HepG2 (cell line): Measurements from ENCODE around the gene MPG. TPM values are rescaled to one million over a fixed set of nuclear protein-coding genes. Genes with fewer than 3 reads are reported as not detected.

ENCODE experiments used
- ATAC-seq: fragments of 200-7000 bp; cut with Tn5 transposase; 3 replicates; pipeline ENCODE4 v1.9.1; 2020; ENCODE audit warnings: mild to moderate bottlenecking, moderate library complexity
- BruUV-seq: library from RNA; stranded (reverse); fragments of 400-500 nt; replicated peaks from 2 replicates; lab custom pipeline; 2021; lab: Mats Ljungman, UMichigan
- CTCF ChIA-PET: fragments of 300-600 bp; formaldehyde crosslinking; extraction: SDS; loops from one replicate; lab custom pipeline; 2021; ENCODE audit warnings: low total read pairs, inconsistent platforms, low intra/inter-chr PET ratio; lab: Yijun Ruan, JAX
- POLR2A ChIA-PET: fragments of 350-600 bp; sonication (Branson Sonifier 250); formaldehyde crosslinking; loops from one replicate; lab custom pipeline; 2020; ENCODE audit warnings: antibody characterized with exemption, inconsistent platforms; lab: Yijun Ruan, JAX
- DNase-seq: peaks from one replicate; pipeline ENCODE4 v3.0.0-alpha.2; 2015; ENCODE audit warnings: low spot score
- FAIRE-seq: peaks from 3 replicates; lab custom pipeline; 2011; peaks lifted over from hg19 to GRCh38; lab: Jason Lieb, UNC
- H2AFZ ChIP-seq: one replicate; pipeline ENCODE4 v1.6.1; 2011; ENCODE audit warnings: low read length, inconsistent platforms
- H3K27ac ChIP-seq: fragments of 300-600 bp; 3 replicates; pipeline ENCODE4 v1.8.0; 2011; ENCODE audit warnings: mixed run types, mild to moderate bottlenecking, mixed read lengths, low read length, inconsistent platforms; ENCODE audit not compliant: insufficient read depth; ENCODE audit errors: extremely low read length
- H3K27me3 ChIP-seq, 2 experiments: fragments of 200-600 bp in 1 of 2; 2 replicates in 1 of 2; 3 replicates in 1 of 2; pipeline versions ENCODE4 v1.6.0 to v1.8.0; 2011; ENCODE audit warnings: low read length in 2 of 2, mild to moderate bottlenecking in 2 of 2, moderate library complexity in 2 of 2, inconsistent platforms in 1 of 2; ENCODE audit not compliant: insufficient read depth in 2 of 2, control insufficient read depth in 1 of 2
- H3K36me3 ChIP-seq, 2 experiments: fragments of 200-600 bp in 1 of 2; replicated peaks in 1 of 2; 2 replicates in 1 of 2; 3 replicates in 1 of 2; pipeline versions ENCODE4 v1.5.1 to v1.8.0; 2011; ENCODE audit warnings: low read length in 2 of 2, inconsistent platforms in 1 of 2; ENCODE audit not compliant: insufficient read depth in 2 of 2, control insufficient read depth in 1 of 2
- H3K4me1 ChIP-seq: 2 replicates; pipeline ENCODE4 v1.5.1; 2012; ENCODE audit warnings: low read length, inconsistent platforms; ENCODE audit not compliant: insufficient read depth
- H3K4me2 ChIP-seq: 2 replicates; pipeline ENCODE4 v1.6.0; 2011; ENCODE audit warnings: low read depth, low read length, inconsistent platforms
- H3K4me3 ChIP-seq, 3 experiments: fragments of 200-600 bp in 1 of 3; sonication (generic), shearing (Covaris generic) in 1 of 3; replicated peaks in 1 of 3; 2 replicates each; pipeline ENCODE4 v1.5.1; 2011 to 2016; ENCODE audit warnings: low read length in 3 of 3, inconsistent platforms in 2 of 3, low read depth in 2 of 3, mild to moderate bottlenecking in 2 of 3, control low read depth in 1 of 3, mixed read lengths in 1 of 3; ENCODE audit not compliant: insufficient read depth in 1 of 3
- H3K79me2 ChIP-seq: one replicate; pipeline ENCODE4 v1.6.1; 2011; ENCODE audit warnings: low read length, inconsistent platforms; ENCODE audit not compliant: insufficient read depth
- H3K9ac ChIP-seq: 2 replicates; pipeline ENCODE4 v1.6.0; 2011; ENCODE audit warnings: mild to moderate bottlenecking, low read depth, low read length, inconsistent platforms; ENCODE audit not compliant: insufficient read depth
- H3K9me3 ChIP-seq: 2 replicates; pipeline ENCODE4 v1.5.1; 2012; ENCODE audit warnings: mild to moderate bottlenecking, low read length
- H4K20me1 ChIP-seq: 2 replicates; pipeline ENCODE4 v1.6.0; 2011; ENCODE audit warnings: inconsistent platforms, mild to moderate bottlenecking, low read length, moderate library complexity; ENCODE audit not compliant: insufficient read depth
- KDM3A ChIP-seq: IDR thresholded peaks from 2 replicates; pipeline ENCODE4 v1.6.1; 2018; ENCODE audit warnings: low read depth, missing compliant biosample characterization
- MEIS2 ChIP-seq: sonication (generic); formaldehyde crosslinking; IDR thresholded peaks from 2 replicates; pipeline ENCODE4 v1.9.0; 2021; ENCODE audit warnings: mild to moderate bottlenecking, missing genetic modification reagents
- NCOA2 ChIP-seq: sonication (generic); formaldehyde crosslinking; IDR thresholded peaks from 2 replicates; pipeline ENCODE4 v1.8.0; 2022; ENCODE audit warnings: inconsistent platforms
- ONECUT2 ChIP-seq: sonication (generic); formaldehyde crosslinking; IDR thresholded peaks from 2 replicates; pipeline ENCODE4 v1.4.0; 2020; ENCODE audit warnings: missing genetic modification reagents
- SMC3 ChIP-seq: IDR thresholded peaks from 2 replicates; pipeline ENCODE4 v1.6.1; 2011; ENCODE audit warnings: low read length, improper control_type of control experiment
- YEATS2 ChIP-seq: sonication (generic); formaldehyde crosslinking; IDR thresholded peaks from 2 replicates; pipeline ENCODE4 v1.4.0; 2020; ENCODE audit warnings: missing genetic modification reagents, borderline replicate concordance
- ZBTB26 ChIP-seq: IDR thresholded peaks from 2 replicates; pipeline ENCODE4 v1.6.1; 2016; ENCODE audit warnings: missing compliant biosample characterization, missing genetic modification reagents, borderline replicate concordance
- ZFP91 ChIP-seq: sonication (generic); formaldehyde crosslinking; IDR thresholded peaks from 2 replicates; pipeline ENCODE4 v1.9.0; 2022; ENCODE audit warnings: missing genetic modification reagents, mild to moderate bottlenecking, borderline replicate concordance
- ZNF879 ChIP-seq: sonication (generic); formaldehyde crosslinking; IDR thresholded peaks from 2 replicates; pipeline ENCODE4 v1.8.1; 2023; ENCODE audit warnings: missing genetic modification reagents
- WGBS: methylation state at CpG from one replicate; pipeline ENCODE4 v1.1.6; 2017; ENCODE audit warnings: low lambda C conversion rate; 5-methylcytosine and 5-hydroxymethylcytosine counted together
- in situ Hi-C: cut with HindIII; loops from 2 replicates; pipeline ENCODE4 v1.10.0; 2017; ENCODE audit warnings: low pct_unique_long_range_greater_than_20kb; ENCODE audit not compliant: extremely low pct_ligation_motif_present
- intact Hi-C: fragments of 100-400 bp; cut with micrococcal nuclease; formaldehyde crosslinking; loops from one replicate; pipeline ENCODE4 v1.10.0; 2022; ENCODE audit not compliant: unreplicated experiment
- polyA plus RNA-seq, 8 experiments: library from polyadenylated mRNA; depleted of rRNA in 3 of 8; stranded (reverse) in 7 of 8; unstranded in 1 of 8; fragments of >200 nt; fragmentation: Illumina TruSeq in 4 of 8; extraction: Trizol in 4 of 8; gene quantifications; 2 replicates each; pipeline versions ENCODE4 v1.2.1 to v1.2.3, GENCODE V29; 2011 to 2016; ENCODE audit warnings: low read depth in 4 of 8, missing spikeins in 1 of 8, mixed read lengths in 1 of 8; ENCODE audit not compliant: insufficient read depth in 1 of 8
- total RNA-seq, 5 experiments: library from RNA; depleted of rRNA; stranded (reverse); fragments of >200 nt; fragmentation: Illumina TruSeq; extraction: Trizol; gene quantifications; 2 replicates each; pipeline ENCODE4 v1.2.3, GENCODE V29; 2016; ENCODE audit warnings: low read depth in 1 of 5
- TF ChIP-seq, protein P1 (sequence below): sonication (generic); formaldehyde crosslinking; IDR thresholded peaks from 2 replicates; pipeline ENCODE4 v1.4.0; 2020; ENCODE audit warnings: missing genetic modification reagents, borderline replicate concordance

MPG gene
- total and polyA plus RNA-seq, 2 of the 13 experiments (the other 11 are each of a cell fraction or from before 2014, with no cell fraction given) = 59.1 to 62.5 TPM

GRCh38 chr16:56231-56927 lies 21.6 kb upstream of the MPG start:
- no peak for ATAC-seq
- FAIRE-seq = no peak
- 94% methylated on average over 13 of the region's 17 CpGs for WGBS
- H3K9me3 ChIP-seq = no peaks in the 10 kb centered on the region
- DNase-seq = no peak
- H3K27me3 ChIP-seq = no peaks in the 10 kb centered on the region; a peak in 1 of 5 replicates
- intact Hi-C loops = no loop called here
- no peak overlapping the region for H3K9ac ChIP-seq
- peaks cover 15% of the 10 kb centered on the region for H3K4me1 ChIP-seq
- no peak overlapping the region for H3K4me3 ChIP-seq
- no peak for TF ChIP-seq ONECUT2 (CRISPR knock-in tag)
- TF ChIP-seq KDM3A (CRISPR knock-in tag) = no peak
- no peak for TF ChIP-seq ZBTB26 (CRISPR knock-in tag)
- TF ChIP-seq, all 625 proteins: peak for 0
- Histone ChIP-seq H3K4me2 (no peak overlapping the region), H2AFZ (no peak overlapping the region), H3K36me3 (peaks cover 11 to 35% of the 10 kb centered on the region in 2 experiments; a peak in 4 of 5 replicates), H4K20me1 (no peaks in the 10 kb centered on the region), H3K27ac (no peak overlapping the region), H3K79me2 (peaks cover 15% of the 10 kb centered on the region)
- no TSS peak for BruUV-seq
- ChIA-PET POLR2A (no interaction called here), CTCF (no interaction called here)
- in situ Hi-C loops = no loop called here

DNA sequence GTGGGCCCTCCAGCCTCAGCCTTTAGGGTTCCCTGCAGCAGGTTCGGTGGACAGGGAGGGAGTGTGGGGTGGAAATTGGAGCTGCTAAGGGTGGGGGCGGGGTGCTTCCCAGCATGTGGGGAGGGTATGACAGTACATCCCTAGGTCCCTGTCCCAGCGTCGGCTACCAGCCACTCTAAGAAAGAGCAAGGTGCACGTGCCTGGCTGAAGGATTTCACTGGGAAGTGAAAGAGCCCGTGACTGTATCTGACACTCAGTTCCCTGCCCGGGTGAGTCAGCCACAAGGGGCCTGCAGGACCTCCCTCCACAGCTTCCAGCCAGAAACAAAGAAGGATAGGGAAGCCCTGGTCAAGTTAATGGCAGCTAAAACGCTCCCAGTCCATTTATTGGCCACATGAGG lies 20.3 kb upstream of the MPG start:
- ATAC-seq = no peak
- peaks cover 5% of the 10 kb centered on the region; the same call in 1 of the 2 replicates for H3K4me1 ChIP-seq
- no peaks in the 10 kb centered on the region; a peak in 1 of 5 replicates for H3K27me3 ChIP-seq
- no peaks in the 10 kb centered on the region for H3K9me3 ChIP-seq
- no peaks in the 10 kb centered on the region for H4K20me1 ChIP-seq
- peaks cover 12 to 35% of the 10 kb centered on the region in 2 experiments; a peak in 4 of 5 replicates for H3K36me3 ChIP-seq
- POLR2A ChIA-PET = no interaction called here
- peaks cover 12% of the 10 kb centered on the region for H3K79me2 ChIP-seq
- in situ Hi-C loops (no loop called here), intact Hi-C loops (no loop called here)
- 98% methylated on average over 7 of the region's 8 CpGs for WGBS
- no peak for DNase-seq
- H3K27ac ChIP-seq = no peak overlapping the region
- no peak for FAIRE-seq
- H3K4me3 ChIP-seq = no peak overlapping the region
- H2AFZ ChIP-seq = no peak overlapping the region
- no peak overlapping the region for H3K9ac ChIP-seq
- H3K4me2 ChIP-seq = no peak overlapping the region
- no TSS peak for BruUV-seq
- CTCF ChIA-PET = no interaction called here
- TF ChIP-seq YEATS2 (no peak), ZNF879 (CRISPR knock-in tag) (no peak), NCOA2 (no peak), MEIS2 (CRISPR knock-in tag) (no peak), ZFP91 (no peak), SMC3 (no peak)
- TF ChIP-seq, protein P1, sequence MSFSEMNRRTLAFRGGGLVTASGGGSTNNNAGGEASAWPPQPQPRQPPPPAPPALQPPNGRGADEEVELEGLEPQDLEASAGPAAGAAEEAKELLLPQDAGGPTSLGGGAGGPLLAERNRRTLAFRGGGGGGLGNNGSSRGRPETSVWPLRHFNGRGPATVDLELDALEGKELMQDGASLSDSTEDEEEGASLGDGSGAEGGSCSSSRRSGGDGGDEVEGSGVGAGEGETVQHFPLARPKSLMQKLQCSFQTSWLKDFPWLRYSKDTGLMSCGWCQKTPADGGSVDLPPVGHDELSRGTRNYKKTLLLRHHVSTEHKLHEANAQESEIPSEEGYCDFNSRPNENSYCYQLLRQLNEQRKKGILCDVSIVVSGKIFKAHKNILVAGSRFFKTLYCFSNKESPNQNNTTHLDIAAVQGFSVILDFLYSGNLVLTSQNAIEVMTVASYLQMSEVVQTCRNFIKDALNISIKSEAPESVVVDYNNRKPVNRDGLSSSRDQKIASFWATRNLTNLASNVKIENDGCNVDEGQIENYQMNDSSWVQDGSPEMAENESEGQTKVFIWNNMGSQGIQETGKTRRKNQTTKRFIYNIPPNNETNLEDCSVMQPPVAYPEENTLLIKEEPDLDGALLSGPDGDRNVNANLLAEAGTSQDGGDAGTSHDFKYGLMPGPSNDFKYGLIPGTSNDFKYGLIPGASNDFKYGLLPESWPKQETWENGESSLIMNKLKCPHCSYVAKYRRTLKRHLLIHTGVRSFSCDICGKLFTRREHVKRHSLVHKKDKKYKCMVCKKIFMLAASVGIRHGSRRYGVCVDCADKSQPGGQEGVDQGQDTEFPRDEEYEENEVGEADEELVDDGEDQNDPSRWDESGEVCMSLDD = no peak
